ENCODE data around the gene CHST6.

CHST6 gene

GRCh38 chr16:75535901-75536300 is 40.7 kb upstream of the CHST6 start, which contains the start of gene CHST5:
CHST5 (minus strand) TSS chr16:75536108; CDS start chr16:75530384, 5,724 bp downstream.
- no peak within 1 kb of the TSS for H4K5ac ChIP-seq (ENCODE audit: low read length)
- WGBS (ENCODE audit: extremely low coverage, insufficient coverage, low lambda C conversion rate) = no CpG with 5 or more reads among the region's 7 CpGs
- no peaks in the 10 kb centered on the region for H3K79me2 ChIP-seq (ENCODE audit: control insufficient read depth, insufficient read depth, low read length)
- H3K36me3 ChIP-seq (ENCODE audit: control insufficient read depth, insufficient read depth, low read length) = no peaks in the 10 kb centered on the region
- no peak within 1 kb of the TSS for H2BK5ac ChIP-seq (ENCODE audit: low read length)
- no peak within 1 kb of the TSS for H3K56ac ChIP-seq (ENCODE audit: low read length)
- no peak for DNase-seq
- no peaks in the 10 kb centered on the region for H3K4me1 ChIP-seq (ENCODE audit: control insufficient read depth, low read depth, low read length)
- H3K79me1 ChIP-seq (ENCODE audit: low read length) = no peaks in the 10 kb centered on the region
- no peak within 1 kb of the TSS for H3K9ac ChIP-seq (ENCODE audit: low read length)
- no peak within 1 kb of the TSS for H3K4me3 ChIP-seq (ENCODE audit: low read length)
- no peaks in the 10 kb centered on the region for H3K27me3 ChIP-seq (ENCODE audit: insufficient read depth, low read length, poor library complexity)
- H3K27ac ChIP-seq (ENCODE audit: low read depth, low read length) = no peak within 1 kb of the TSS
- no peak within 1 kb of the TSS for H2AK5ac ChIP-seq (ENCODE audit: low read length)
- no peak within 1 kb of the TSS for H4K8ac ChIP-seq (ENCODE audit: low read depth, low read length)
- H3K18ac ChIP-seq (ENCODE audit: low read length) = no peak within 1 kb of the TSS
- H3K4ac ChIP-seq (ENCODE audit: low read depth, low read length) = no peak within 1 kb of the TSS
- no peak within 1 kb of the TSS for H3K4me2 ChIP-seq (ENCODE audit: low read length)
- H2BK120ac ChIP-seq (ENCODE audit: low read depth, low read length) = no peak within 1 kb of the TSS
- no peak within 1 kb of the TSS for H2BK15ac ChIP-seq (replicated peaks; ENCODE audit: low read depth)
- no peak within 1 kb of the TSS for H3K23ac ChIP-seq (ENCODE audit: low read length)

- WGBS (ENCODE audit: extremely low coverage, insufficient coverage, low lambda C conversion rate) = no CpG with 5 or more reads among the region's 34 CpGs
- Histone ChIP-seq H3K4me2 (ENCODE audit: low read length) (no peak overlapping the region), H3K23ac (ENCODE audit: low read length) (no peak overlapping the region), H4K8ac (ENCODE audit: low read depth, low read length) (no peak overlapping the region), H3K18ac (ENCODE audit: low read length) (no peak overlapping the region), H2BK15ac (replicated peaks; ENCODE audit: low read depth) (no peak overlapping the region), H3K56ac (ENCODE audit: low read length) (no peak overlapping the region), H3K36me3 (ENCODE audit: control insufficient read depth, insufficient read depth, low read length) (no peaks in the 10 kb centered on the region), H2AK5ac (ENCODE audit: low read length) (no peak overlapping the region), H3K4me1 (ENCODE audit: control insufficient read depth, low read depth, low read length) (no peaks in the 10 kb centered on the region), H3K27ac (ENCODE audit: low read depth, low read length) (no peak overlapping the region), H3K79me2 (ENCODE audit: control insufficient read depth, insufficient read depth, low read length) (no peaks in the 10 kb centered on the region), H3K9ac (ENCODE audit: low read length) (no peak overlapping the region), H3K79me1 (ENCODE audit: low read length) (no peaks in the 10 kb centered on the region), H4K5ac (ENCODE audit: low read length) (no peak overlapping the region), H3K4ac (ENCODE audit: low read depth, low read length) (no peak overlapping the region), H3K27me3 (ENCODE audit: insufficient read depth, low read length, poor library complexity) (no peaks in the 10 kb centered on the region), H2BK5ac (ENCODE audit: low read length) (no peak overlapping the region), H2BK120ac (ENCODE audit: low read depth, low read length) (no peak overlapping the region), H3K4me3 (ENCODE audit: low read length) (no peak overlapping the region)
- no peak for DNase-seq
Observed at GRCh38 chr16:75535211-75535843, 40.1 kb upstream of the CHST6 start.

- Histone ChIP-seq H4K5ac (ENCODE audit: low read length) (no peak overlapping the region), H3K18ac (ENCODE audit: low read length) (no peak overlapping the region), H3K79me1 (ENCODE audit: low read length) (no peaks in the 10 kb centered on the region), H3K27ac (ENCODE audit: low read depth, low read length) (no peak overlapping the region), H3K23ac (ENCODE audit: low read length) (no peak overlapping the region), H3K56ac (ENCODE audit: low read length) (no peak overlapping the region), H2BK15ac (replicated peaks; ENCODE audit: low read depth) (no peak overlapping the region), H3K4ac (ENCODE audit: low read depth, low read length) (no peak overlapping the region), H3K27me3 (ENCODE audit: insufficient read depth, low read length, poor library complexity) (no peaks in the 10 kb centered on the region), H3K4me1 (ENCODE audit: control insufficient read depth, low read depth, low read length) (no peaks in the 10 kb centered on the region), H4K8ac (ENCODE audit: low read depth, low read length) (no peak overlapping the region), H2BK5ac (ENCODE audit: low read length) (no peak overlapping the region), H2AK5ac (ENCODE audit: low read length) (no peak overlapping the region), H3K4me3 (ENCODE audit: low read length) (no peak overlapping the region), H3K36me3 (ENCODE audit: control insufficient read depth, insufficient read depth, low read length) (no peaks in the 10 kb centered on the region), H3K9ac (ENCODE audit: low read length) (no peak overlapping the region), H3K4me2 (ENCODE audit: low read length) (no peak overlapping the region), H3K79me2 (ENCODE audit: control insufficient read depth, insufficient read depth, low read length) (no peaks in the 10 kb centered on the region), H2BK120ac (ENCODE audit: low read depth, low read length) (no peak overlapping the region)
- no peak for DNase-seq
- WGBS (ENCODE audit: extremely low coverage, insufficient coverage, low lambda C conversion rate) = no CpG with 5 or more reads among the region's 19 CpGs
Observed at GRCh38 chr16:75534560-75535205, 39.4 kb upstream of the CHST6 start.

- Histone ChIP-seq H3K56ac (ENCODE audit: low read length) (no peak overlapping the region), H3K4me2 (ENCODE audit: low read length) (no peak overlapping the region), H3K79me1 (ENCODE audit: low read length) (no peaks in the 10 kb centered on the region), H3K4me1 (ENCODE audit: control insufficient read depth, low read depth, low read length) (no peaks in the 10 kb centered on the region), H4K5ac (ENCODE audit: low read length) (no peak overlapping the region), H4K8ac (ENCODE audit: low read depth, low read length) (no peak overlapping the region), H3K27ac (ENCODE audit: low read depth, low read length) (no peak overlapping the region), H3K27me3 (ENCODE audit: insufficient read depth, low read length, poor library complexity) (no peaks in the 10 kb centered on the region), H3K9ac (ENCODE audit: low read length) (no peak overlapping the region), H2BK120ac (ENCODE audit: low read depth, low read length) (no peak overlapping the region), H3K79me2 (ENCODE audit: control insufficient read depth, insufficient read depth, low read length) (no peaks in the 10 kb centered on the region), H2BK5ac (ENCODE audit: low read length) (no peak overlapping the region), H2BK15ac (replicated peaks; ENCODE audit: low read depth) (no peak overlapping the region), H3K4ac (ENCODE audit: low read depth, low read length) (no peak overlapping the region), H2AK5ac (ENCODE audit: low read length) (no peak overlapping the region), H3K36me3 (ENCODE audit: control insufficient read depth, insufficient read depth, low read length) (no peaks in the 10 kb centered on the region), H3K23ac (ENCODE audit: low read length) (no peak overlapping the region), H3K4me3 (ENCODE audit: low read length) (no peak overlapping the region), H3K18ac (ENCODE audit: low read length) (no peak overlapping the region)
- WGBS (ENCODE audit: extremely low coverage, insufficient coverage, low lambda C conversion rate) = no CpG with 5 or more reads among the region's 2 CpGs
- no peak for DNase-seq
Observed at GRCh38 chr16:75532791-75533190, 37.5 kb upstream of the CHST6 start.

GRCh38 chr16:75532142-75532765 is 37.0 kb upstream of the CHST6 start:
- Histone ChIP-seq H3K56ac (ENCODE audit: low read length) (no peak overlapping the region), H3K79me1 (ENCODE audit: low read length) (no peaks in the 10 kb centered on the region), H3K79me2 (ENCODE audit: control insufficient read depth, insufficient read depth, low read length) (no peaks in the 10 kb centered on the region), H3K4ac (ENCODE audit: low read depth, low read length) (no peak overlapping the region), H3K4me2 (ENCODE audit: low read length) (no peak overlapping the region), H3K9ac (ENCODE audit: low read length) (no peak overlapping the region), H2BK5ac (ENCODE audit: low read length) (no peak overlapping the region), H4K8ac (ENCODE audit: low read depth, low read length) (no peak overlapping the region), H3K27me3 (ENCODE audit: insufficient read depth, low read length, poor library complexity) (no peaks in the 10 kb centered on the region), H2AK5ac (ENCODE audit: low read length) (no peak overlapping the region), H2BK120ac (ENCODE audit: low read depth, low read length) (no peak overlapping the region), H3K4me3 (ENCODE audit: low read length) (no peak overlapping the region), H3K36me3 (ENCODE audit: control insufficient read depth, insufficient read depth, low read length) (no peaks in the 10 kb centered on the region), H2BK15ac (replicated peaks; ENCODE audit: low read depth) (no peak overlapping the region), H3K4me1 (ENCODE audit: control insufficient read depth, low read depth, low read length) (no peaks in the 10 kb centered on the region), H3K18ac (ENCODE audit: low read length) (no peak overlapping the region), H3K27ac (ENCODE audit: low read depth, low read length) (no peak overlapping the region), H4K5ac (ENCODE audit: low read length) (no peak overlapping the region), H3K23ac (ENCODE audit: low read length) (no peak overlapping the region)
- no CpG with 5 or more reads among the region's 8 CpGs for WGBS (ENCODE audit: extremely low coverage, insufficient coverage, low lambda C conversion rate)
- DNase-seq = peak; percentile 34

All from mesendoderm (in vitro differentiated cells).